ENCODE results near the gene RASSF3. TPM values are rescaled to one million over a fixed set of nuclear protein-coding genes. Genes with fewer than 3 reads are reported as not detected.

RASSF3 gene
- total RNA-seq, 1 donor from 2014 or later = 29.5 TPM

DNA sequence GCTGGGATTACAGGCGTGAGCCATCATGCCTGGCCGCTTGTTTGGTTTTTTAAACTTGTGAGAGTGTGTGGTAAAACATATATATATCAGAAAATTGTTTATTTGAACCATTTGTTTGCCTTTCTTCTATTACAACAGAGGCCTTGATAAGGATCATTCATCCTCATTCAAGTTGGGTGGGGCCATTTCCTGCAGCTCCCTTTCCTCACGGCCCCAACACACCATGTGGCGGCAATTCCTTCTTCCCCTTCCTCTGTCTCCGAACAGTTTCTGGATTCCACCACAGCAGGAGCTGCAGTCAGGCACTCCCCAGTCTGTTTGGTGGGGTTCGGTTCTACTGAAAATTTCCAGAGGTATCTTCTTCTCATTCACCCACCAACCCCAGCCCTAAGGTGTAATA is 42.0 kb upstream of the RASSF3 start:
- Histone ChIP-seq H3K4me3 (no peak overlapping the region), H3K9me3 (no peaks in the 10 kb centered on the region), H3K27me3 (no peaks in the 10 kb centered on the region), H3K4me1 (peaks cover 11% of the 10 kb centered on the region), H3K27ac (no peak overlapping the region), H3K36me3 (no peaks in the 10 kb centered on the region)
- TF ChIP-seq POLR2AphosphoS5 (IDR thresholded peaks at IDR 0.05; ENCODE audit: insufficient read depth in 1 of 2, low read depth in 1 of 2) (no peak), POLR2A (IDR thresholded peaks at IDR 0.05) (no peak)
- intact Hi-C loops (cut with DNase I) = no loop called here
- no peak for DNase-seq (ENCODE audit: extremely low spot score in 2 of 2)

DNA sequence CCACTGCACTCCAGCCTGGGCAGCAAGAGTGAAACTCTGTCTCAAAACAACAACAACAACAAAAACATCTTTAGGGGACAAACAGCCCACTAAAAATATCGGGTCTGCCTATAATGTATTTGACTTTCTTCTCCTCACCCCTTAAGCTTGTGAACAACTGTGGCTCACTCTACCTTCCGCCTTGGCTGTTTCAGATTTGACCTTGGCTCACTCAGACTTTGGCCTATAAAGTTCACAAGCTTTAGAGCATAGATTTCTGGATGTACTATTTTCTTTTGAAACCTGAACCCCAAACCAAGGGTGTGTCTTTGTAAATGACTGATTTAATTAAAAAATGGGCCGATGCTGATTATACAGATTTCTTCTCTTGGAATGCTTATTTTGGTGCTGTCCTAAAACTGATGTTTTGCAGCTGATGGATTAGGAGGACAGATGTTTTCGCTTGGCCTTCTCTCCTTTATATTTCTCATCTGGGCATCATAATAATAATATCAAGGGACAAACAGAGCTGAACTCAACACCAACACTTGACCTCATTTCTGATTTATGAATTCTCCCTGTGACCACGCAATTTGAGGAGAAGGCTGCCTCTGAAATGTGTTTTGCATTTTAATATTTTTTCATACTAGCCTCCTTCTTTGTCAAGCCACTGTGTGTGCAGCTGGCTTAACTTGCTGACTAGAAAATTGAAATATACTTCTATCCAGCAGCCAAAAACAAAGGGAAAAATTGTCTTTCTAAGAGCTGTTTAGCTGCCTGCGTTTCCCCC is 40.2 kb upstream of the RASSF3 start:
- Histone ChIP-seq H3K27ac (peak overlapping the region; percentile 35), H3K27me3 (no peaks in the 10 kb centered on the region), H3K9me3 (no peaks in the 10 kb centered on the region), H3K36me3 (no peaks in the 10 kb centered on the region), H3K4me3 (no peak overlapping the region), H3K4me1 (peaks cover 11% of the 10 kb centered on the region)
- TF ChIP-seq POLR2A (IDR thresholded peaks at IDR 0.05) (no peak), POLR2AphosphoS5 (IDR thresholded peaks at IDR 0.05; ENCODE audit: insufficient read depth in 1 of 2, low read depth in 1 of 2) (no peak)
- TF ChIP-seq, protein P1, sequence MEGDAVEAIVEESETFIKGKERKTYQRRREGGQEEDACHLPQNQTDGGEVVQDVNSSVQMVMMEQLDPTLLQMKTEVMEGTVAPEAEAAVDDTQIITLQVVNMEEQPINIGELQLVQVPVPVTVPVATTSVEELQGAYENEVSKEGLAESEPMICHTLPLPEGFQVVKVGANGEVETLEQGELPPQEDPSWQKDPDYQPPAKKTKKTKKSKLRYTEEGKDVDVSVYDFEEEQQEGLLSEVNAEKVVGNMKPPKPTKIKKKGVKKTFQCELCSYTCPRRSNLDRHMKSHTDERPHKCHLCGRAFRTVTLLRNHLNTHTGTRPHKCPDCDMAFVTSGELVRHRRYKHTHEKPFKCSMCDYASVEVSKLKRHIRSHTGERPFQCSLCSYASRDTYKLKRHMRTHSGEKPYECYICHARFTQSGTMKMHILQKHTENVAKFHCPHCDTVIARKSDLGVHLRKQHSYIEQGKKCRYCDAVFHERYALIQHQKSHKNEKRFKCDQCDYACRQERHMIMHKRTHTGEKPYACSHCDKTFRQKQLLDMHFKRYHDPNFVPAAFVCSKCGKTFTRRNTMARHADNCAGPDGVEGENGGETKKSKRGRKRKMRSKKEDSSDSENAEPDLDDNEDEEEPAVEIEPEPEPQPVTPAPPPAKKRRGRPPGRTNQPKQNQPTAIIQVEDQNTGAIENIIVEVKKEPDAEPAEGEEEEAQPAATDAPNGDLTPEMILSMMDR (IDR thresholded peaks at IDR 0.05) = no peak
- DNase-seq (ENCODE audit: extremely low spot score in 2 of 2) = no peak
- intact Hi-C loops (cut with DNase I) = no loop called here

DNA sequence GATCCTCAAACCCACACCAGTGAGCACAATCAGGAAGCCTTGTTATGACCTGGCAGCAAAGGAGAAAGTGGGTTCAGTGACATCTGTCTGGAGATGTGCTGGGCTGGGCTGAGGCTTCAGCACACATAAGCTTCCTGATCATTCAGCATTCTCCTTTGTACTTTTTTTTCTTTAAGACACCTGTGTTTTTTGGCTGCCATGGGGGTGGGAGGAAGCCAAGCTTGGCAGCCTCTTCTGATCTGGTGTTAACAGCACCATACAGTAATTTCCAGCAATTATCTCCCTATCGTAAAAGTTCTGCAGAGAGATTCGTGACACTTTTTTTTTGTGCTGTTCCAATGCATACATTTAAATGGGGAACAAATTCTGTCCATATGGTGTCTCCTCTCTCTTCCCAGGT is 38.9 kb upstream of the RASSF3 start:
- no peak for TF ChIP-seq POLR2AphosphoS5 (IDR thresholded peaks at IDR 0.05; ENCODE audit: insufficient read depth in 1 of 2, low read depth in 1 of 2)
- no peak for TF ChIP-seq POLR2A (IDR thresholded peaks at IDR 0.05)
- TF ChIP-seq, protein P1 (IDR thresholded peaks at IDR 0.05) = no peak
- Histone ChIP-seq H3K36me3 (no peaks in the 10 kb centered on the region), H3K27me3 (no peaks in the 10 kb centered on the region), H3K4me1 (peaks cover 11% of the 10 kb centered on the region), H3K27ac (no peak overlapping the region), H3K4me3 (no peak overlapping the region), H3K9me3 (no peaks in the 10 kb centered on the region)
- intact Hi-C loops (cut with DNase I) = no loop called here
- DNase-seq (ENCODE audit: extremely low spot score in 2 of 2) = no peak

DNA sequence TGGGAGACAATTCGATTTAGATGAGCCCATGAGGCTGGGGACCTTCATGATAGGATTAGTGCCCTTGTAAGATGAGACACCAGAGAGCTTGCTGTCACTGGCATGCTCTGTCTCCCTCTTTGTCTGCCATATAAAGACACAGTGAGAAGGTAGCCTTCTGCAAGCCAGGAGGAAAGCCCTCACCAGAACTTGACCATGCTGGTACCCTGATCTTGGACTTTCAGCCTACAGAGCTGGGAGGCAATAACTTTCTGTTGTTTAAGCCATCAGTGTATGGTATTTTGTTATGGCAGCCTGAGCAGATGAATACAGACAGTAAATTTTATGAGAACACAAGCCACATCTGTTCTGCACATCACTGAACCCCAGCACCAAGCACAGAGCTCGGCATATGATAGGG is 38.1 kb upstream of the RASSF3 start:
- Histone ChIP-seq H3K36me3 (no peaks in the 10 kb centered on the region), H3K27me3 (no peaks in the 10 kb centered on the region), H3K4me3 (no peak overlapping the region), H3K4me1 (peaks cover 11% of the 10 kb centered on the region), H3K9me3 (no peaks in the 10 kb centered on the region), H3K27ac (no peak overlapping the region)
- TF ChIP-seq POLR2A (IDR thresholded peaks at IDR 0.05) = no peak
- TF ChIP-seq, protein P1 (IDR thresholded peaks at IDR 0.05) = no peak
- no peak for TF ChIP-seq POLR2AphosphoS5 (IDR thresholded peaks at IDR 0.05; ENCODE audit: insufficient read depth in 1 of 2, low read depth in 1 of 2)
- intact Hi-C loops (cut with DNase I) = no loop called here
- DNase-seq (ENCODE audit: extremely low spot score in 2 of 2) = no peak

DNA sequence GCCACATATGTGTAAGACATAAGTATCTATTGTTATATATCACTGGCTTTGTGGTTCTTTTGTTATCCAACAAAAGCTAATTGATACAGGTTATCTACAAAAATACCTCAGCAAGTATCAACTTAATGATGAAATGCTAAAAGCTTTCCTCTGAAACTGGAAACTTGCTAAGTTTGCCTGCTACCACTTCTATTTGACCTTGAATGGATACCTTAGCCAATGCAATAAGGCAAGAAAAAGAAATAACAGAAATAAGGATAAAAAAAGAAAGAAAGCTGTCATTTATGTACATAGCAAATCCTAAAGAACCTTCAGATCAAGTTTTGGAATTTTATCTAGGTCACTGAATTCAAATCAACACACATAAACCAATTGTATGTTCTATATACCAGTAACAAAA is 35.5 kb upstream of the RASSF3 start:
- Histone ChIP-seq H3K36me3 (no peaks in the 10 kb centered on the region), H3K27ac (no peak overlapping the region), H3K27me3 (no peaks in the 10 kb centered on the region), H3K4me1 (no peaks in the 10 kb centered on the region), H3K9me3 (no peaks in the 10 kb centered on the region), H3K4me3 (no peak overlapping the region)
- intact Hi-C loops (cut with DNase I) = no loop called here
- no peak for DNase-seq (ENCODE audit: extremely low spot score in 2 of 2)
- no peak for TF ChIP-seq POLR2A (IDR thresholded peaks at IDR 0.05)
- no peak for TF ChIP-seq POLR2AphosphoS5 (IDR thresholded peaks at IDR 0.05; ENCODE audit: insufficient read depth in 1 of 2, low read depth in 1 of 2)
- TF ChIP-seq, protein P1 (IDR thresholded peaks at IDR 0.05) = no peak
